Measurements from ENCODE around the gene CDC34. TPM values are rescaled to one million over a fixed set of nuclear protein-coding genes. Genes with fewer than 3 reads are reported as not detected.
A peak's percentile ranks its signal among the peaks of the same experiment; 100 is the strongest.

Gene CDC34
- total RNA-seq, 1 donor from 2014 or later: 111 TPM

DNA sequence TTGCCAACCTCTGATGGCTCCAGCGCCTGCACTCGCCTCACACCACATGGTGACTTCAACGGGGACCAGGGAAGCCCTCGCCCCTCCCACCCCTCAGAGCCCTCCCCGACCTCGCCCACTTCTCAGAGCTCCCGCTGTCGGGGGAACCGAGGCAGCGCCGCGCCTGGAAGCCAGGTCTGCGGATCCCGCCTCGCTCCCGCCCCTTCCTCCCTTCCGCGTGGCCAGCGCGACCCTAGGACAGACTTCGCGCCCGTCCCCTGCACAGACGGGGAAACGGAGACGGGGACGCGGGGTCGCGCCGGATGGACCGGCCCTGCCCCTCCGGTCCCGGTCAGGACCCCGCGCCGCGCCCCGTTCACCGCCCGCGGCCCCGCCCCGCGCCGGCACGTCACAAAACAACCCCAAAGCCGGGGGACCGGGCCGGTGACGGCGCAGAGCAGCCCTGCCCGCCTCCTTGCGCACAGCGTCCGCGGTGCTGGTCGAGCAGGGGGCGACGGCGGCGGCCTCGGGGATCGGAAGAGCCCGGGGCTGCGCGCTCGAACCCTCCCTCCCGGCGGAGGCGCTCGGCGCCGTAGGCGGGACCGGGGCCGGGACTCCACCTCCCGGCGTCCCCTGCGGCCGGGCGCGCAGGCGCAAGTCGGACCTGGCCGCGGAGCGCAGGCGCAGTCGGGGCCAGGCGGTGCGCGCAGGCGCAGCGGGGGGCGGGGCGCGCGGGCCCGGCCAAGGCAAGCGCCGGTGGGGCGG lies 379 bp upstream of the CDC34 start:
- TF ChIP-seq CTCF (conservative IDR thresholded peaks at IDR 0.05): peak; percentile 11
- peaks cover 10% of the 10 kb centered on the region for H3K4me1 Mint-ChIP-seq
- H3K9me3 Mint-ChIP-seq: no peaks in the 10 kb centered on the region
- peaks cover 3% of the 10 kb centered on the region for H3K27me3 Mint-ChIP-seq (ENCODE audit: low read depth)
- peak; percentile 84 for DNase-seq (ENCODE audit: low read depth, low spot score)
- H3K36me3 Mint-ChIP-seq (ENCODE audit: low read depth): no peaks in the 10 kb centered on the region
- H3K27ac Mint-ChIP-seq (ENCODE audit: unreplicated experiment): no peak overlapping the region
- peak overlapping the region; percentile 91 for H3K4me3 Mint-ChIP-seq

DNA sequence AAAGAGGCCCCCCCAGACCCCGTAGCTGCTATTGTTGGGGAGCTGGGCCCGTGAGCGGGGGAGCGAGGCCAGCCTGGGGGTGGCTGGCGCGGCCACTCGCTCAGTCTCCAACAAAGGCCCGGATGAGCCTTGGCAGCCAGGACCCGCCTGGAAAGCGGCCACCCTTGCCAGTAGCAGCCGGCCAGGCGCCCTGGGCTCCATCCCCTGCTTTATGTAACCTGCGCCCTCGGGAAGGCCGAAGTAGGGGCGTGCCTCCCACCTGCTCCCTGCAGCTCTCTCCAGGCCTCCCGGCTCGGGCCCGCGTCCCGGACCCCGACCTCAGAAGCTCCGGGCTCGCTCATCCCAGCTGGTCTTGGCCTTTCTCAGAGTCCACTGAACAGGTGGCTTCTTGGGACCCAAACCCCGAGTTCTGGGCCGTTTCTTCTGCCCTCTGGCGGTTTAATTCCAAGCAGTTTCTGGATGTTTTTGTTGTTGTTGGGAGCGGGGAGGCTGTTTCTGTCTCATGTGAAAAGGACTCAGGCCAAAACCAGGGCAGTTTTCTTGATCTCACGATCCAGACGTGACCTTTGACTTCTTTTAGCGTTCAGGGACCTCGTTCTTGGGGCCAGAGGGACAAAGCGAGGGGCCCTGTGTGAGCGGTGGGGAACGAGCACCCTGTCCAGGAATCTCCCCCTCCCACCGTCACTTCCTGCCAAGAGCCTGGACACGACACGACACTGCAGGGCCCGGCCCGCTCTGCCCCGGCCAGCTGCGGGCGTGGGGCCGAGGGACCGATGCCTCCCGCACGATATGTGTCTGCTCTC lies 1.2 kb downstream of the CDC34 start:
- Mint-ChIP-seq H3K9me3 (no peaks in the 10 kb centered on the region), H3K27me3 (ENCODE audit: low read depth) (no peaks in the 10 kb centered on the region), H3K4me1 (peaks cover 10% of the 10 kb centered on the region), H3K27ac (ENCODE audit: unreplicated experiment) (peak overlapping the region; percentile 46), H3K4me3 (peak overlapping the region; percentile 91), H3K36me3 (ENCODE audit: low read depth) (no peaks in the 10 kb centered on the region)
- peak; percentile 57 for DNase-seq (ENCODE audit: low read depth, low spot score)
- peak; percentile 62 for TF ChIP-seq CTCF (conservative IDR thresholded peaks at IDR 0.05)

- no peak for TF ChIP-seq CTCF (conservative IDR thresholded peaks at IDR 0.05)
- Mint-ChIP-seq H3K27me3 (ENCODE audit: low read depth) (no peaks in the 10 kb centered on the region), H3K4me1 (peaks cover 6% of the 10 kb centered on the region), H3K27ac (ENCODE audit: unreplicated experiment) (no peak overlapping the region), H3K4me3 (peak overlapping the region; percentile 91), H3K36me3 (ENCODE audit: low read depth) (no peaks in the 10 kb centered on the region), H3K9me3 (no peaks in the 10 kb centered on the region)
- DNase-seq (ENCODE audit: low read depth, low spot score): no peak
Measured at GRCh38 chr19:533364-534058, 2.0 kb downstream of the CDC34 start.

DNA sequence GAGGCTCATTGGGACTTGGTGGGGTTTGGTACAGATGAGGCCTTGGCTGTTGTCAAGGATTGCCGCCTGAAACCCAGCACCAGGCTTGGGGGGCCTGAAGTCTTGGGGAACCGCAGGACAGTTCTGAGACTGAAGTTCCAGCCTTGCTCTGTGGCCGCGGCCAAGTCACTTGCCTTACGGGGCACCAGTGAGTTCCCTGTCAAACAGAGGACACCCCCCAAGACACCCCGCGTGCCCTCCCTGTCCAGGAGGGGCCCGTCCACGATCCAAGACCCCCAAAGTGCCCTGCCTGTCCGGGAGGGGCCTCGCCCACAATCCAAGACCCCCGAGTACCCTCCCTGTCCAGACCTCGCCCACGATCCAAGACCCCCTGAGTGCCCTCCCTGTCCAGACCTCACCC lies 2.5 kb downstream of the CDC34 start:
- no peak for DNase-seq (ENCODE audit: low read depth, low spot score)
- Mint-ChIP-seq H3K36me3 (ENCODE audit: low read depth) (no peaks in the 10 kb centered on the region), H3K4me1 (peaks cover 5% of the 10 kb centered on the region), H3K4me3 (peak overlapping the region; percentile 47), H3K27me3 (ENCODE audit: low read depth) (no peaks in the 10 kb centered on the region), H3K9me3 (no peaks in the 10 kb centered on the region), H3K27ac (ENCODE audit: unreplicated experiment) (no peak overlapping the region)
- TF ChIP-seq CTCF (conservative IDR thresholded peaks at IDR 0.05): no peak

DNA sequence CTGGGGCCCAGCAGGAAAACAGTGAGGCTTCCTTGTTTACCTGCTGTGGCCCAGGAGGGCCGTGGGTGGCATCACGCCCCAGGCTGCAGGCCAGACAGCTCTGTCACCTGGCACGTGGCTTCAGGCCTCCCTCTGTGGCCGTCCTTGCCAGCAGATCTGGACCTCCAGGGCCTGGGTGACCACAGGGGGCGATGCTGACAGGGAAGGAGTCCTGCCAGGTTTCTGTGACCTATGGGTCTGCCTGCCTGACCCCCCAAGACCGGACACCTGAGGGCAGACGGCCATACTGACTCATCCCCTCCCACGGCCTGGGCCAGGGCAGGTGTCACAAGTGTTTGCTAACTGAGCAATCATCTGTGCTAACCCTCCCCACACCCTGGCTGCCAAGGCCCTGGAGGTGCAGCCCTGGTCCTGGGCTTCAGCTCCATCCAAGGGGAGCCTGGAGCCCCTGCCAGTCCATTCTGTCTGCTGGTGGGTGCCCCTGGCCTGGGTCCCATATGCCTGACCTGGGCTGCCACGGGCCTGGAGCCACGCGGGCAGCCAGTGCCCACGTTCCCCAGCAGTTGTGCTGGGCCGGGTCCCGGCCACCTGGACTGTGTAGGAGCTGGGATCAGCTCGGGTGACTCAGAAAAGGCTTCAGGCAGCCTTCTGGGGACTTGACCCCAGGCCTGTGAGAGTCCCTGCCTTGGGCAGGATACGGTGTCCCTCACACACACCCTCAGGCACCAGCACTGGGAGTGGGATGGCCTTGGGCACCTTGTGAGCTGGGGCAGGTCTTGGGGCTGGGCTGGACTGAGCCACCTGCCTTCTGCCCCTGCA lies 3.7 kb downstream of the CDC34 start:
- TF ChIP-seq CTCF (conservative IDR thresholded peaks at IDR 0.05): no peak
- no peaks in the 10 kb centered on the region for H3K9me3 Mint-ChIP-seq
- H3K4me3 Mint-ChIP-seq: no peak overlapping the region
- H3K27ac Mint-ChIP-seq (ENCODE audit: unreplicated experiment): no peak overlapping the region
- H3K4me1 Mint-ChIP-seq: peaks cover 5% of the 10 kb centered on the region
- H3K27me3 Mint-ChIP-seq (ENCODE audit: low read depth): no peaks in the 10 kb centered on the region
- DNase-seq (ENCODE audit: low read depth, low spot score): no peak
- H3K36me3 Mint-ChIP-seq (ENCODE audit: low read depth): no peaks in the 10 kb centered on the region

Measured in neural crest cell (in vitro differentiated cells).